Brain microvascular endothelial cell (primary cell): ENCODE data around the gene PANK2.

Experiments
- DNase-seq: peaks from one replicate; pipeline ENCODE4 v3.0.0-alpha.2; 2020
- H3K27ac ChIP-seq: fragments of 250-450 bp; sonication (Bioruptor Pico); 2 replicates; pipeline ENCODE4 v1.5.1; 2020; ENCODE audit warnings: mild to moderate bottlenecking, moderate library complexity
- H3K27me3 ChIP-seq: fragments of 250-450 bp; sonication (Bioruptor Pico); replicated peaks from 2 replicates; pipeline ENCODE4 v1.5.1; 2020; ENCODE audit warnings: mild to moderate bottlenecking
- H3K36me3 ChIP-seq: fragments of 250-450 bp; sonication (Bioruptor Pico); replicated peaks from 2 replicates; pipeline ENCODE4 v1.5.1; 2020; ENCODE audit warnings: mild to moderate bottlenecking
- H3K4me3 ChIP-seq: 2 replicates; pipeline ENCODE4 v1.5.1; 2011; ENCODE audit warnings: low read depth, mild to moderate bottlenecking, control low read depth, low read length, moderate library complexity
- CTCF ChIP-seq: IDR thresholded peaks from 2 replicates; pipeline ENCODE4 v1.5.1; 2011; ENCODE audit warnings: low read depth, mild to moderate bottlenecking, moderate library complexity, low read length, control low read depth, inconsistent platforms; ENCODE audit errors: missing control alignments
- in situ Hi-C: cut with HindIII; loops from 2 replicates; pipeline ENCODE4 v1.10.0; 2017; ENCODE audit warnings: low sequenced_read_pairs, low pct_ligation_motif_present

The PANK2 gene

DNA sequence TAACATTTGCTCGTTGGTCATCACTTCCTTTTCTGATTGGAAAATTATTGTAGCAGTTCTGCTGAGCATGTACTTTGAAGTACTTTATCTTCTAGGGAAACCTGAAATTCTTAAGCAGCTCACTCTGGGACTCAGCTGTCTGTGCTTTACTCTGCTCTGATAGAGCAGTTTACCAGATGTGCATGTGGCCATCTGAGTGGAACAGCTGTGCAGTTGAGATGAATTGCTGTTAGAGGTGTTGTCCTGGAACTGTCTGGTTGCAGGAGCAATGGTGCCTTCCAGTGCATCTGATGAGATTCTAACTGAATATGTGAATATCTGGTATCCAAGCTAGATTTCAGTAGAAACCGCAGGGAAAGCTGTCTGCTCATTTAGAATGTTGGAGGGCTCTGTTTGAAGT is 27.2 kb downstream of the PANK2 start:
- DNase-seq: no peak
- Histone ChIP-seq H3K27ac (no peak overlapping the region), H3K4me3 (no peak overlapping the region), H3K27me3 (no peaks in the 10 kb centered on the region), H3K36me3 (peaks cover 48% of the 10 kb centered on the region)
- in situ Hi-C loops: loop anchor here (25.0 kb wide), 1 partner anchor 171 kb away; no protein-coding TSS in a partner anchor
- no peak for TF ChIP-seq CTCF

- no peak for TF ChIP-seq CTCF
- no peak for DNase-seq
- in situ Hi-C loops: loop anchor here (25.0 kb wide), 1 partner anchor 168 kb away; no protein-coding TSS in a partner anchor
- H3K4me3 ChIP-seq: no peak overlapping the region
- peaks cover 51% of the 10 kb centered on the region for H3K36me3 ChIP-seq
- H3K27me3 ChIP-seq: no peaks in the 10 kb centered on the region
- no peak overlapping the region for H3K27ac ChIP-seq
Measured at GRCh38 chr20:3919352-3919751, 30.2 kb downstream of the PANK2 start.

- peaks cover 63% of the 10 kb centered on the region for H3K36me3 ChIP-seq
- no peak overlapping the region for H3K27ac ChIP-seq
- in situ Hi-C loops: loop anchor here (25.0 kb wide), 1 partner anchor 165 kb away; no protein-coding TSS in a partner anchor
- no peak overlapping the region for H3K4me3 ChIP-seq
- no peak for TF ChIP-seq CTCF
- DNase-seq: no peak
- H3K27me3 ChIP-seq: no peaks in the 10 kb centered on the region
Measured at GRCh38 chr20:3922223-3922982, 33.2 kb downstream of the PANK2 start.

DNA sequence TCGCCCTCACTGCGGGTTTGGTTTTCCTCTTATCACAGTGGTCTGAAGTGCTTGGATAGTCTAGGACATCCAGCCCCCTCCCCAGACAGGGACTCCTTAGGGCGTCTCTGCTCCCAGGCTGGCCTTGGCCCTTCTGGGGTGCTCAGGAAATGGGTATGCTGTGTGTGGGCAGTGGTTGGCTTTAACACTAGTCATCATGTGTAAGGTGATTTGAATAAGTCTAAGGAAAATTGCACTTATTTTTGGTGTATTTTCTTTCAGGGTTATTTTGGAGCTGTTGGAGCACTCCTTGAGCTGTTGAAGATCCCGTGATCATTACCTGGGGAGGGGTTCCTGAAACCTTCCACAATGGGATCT is 33.8 kb downstream of the PANK2 start:
- in situ Hi-C loops: loop anchor here (25.0 kb wide), 1 partner anchor 164 kb away; no protein-coding TSS in a partner anchor
- no peak overlapping the region for H3K4me3 ChIP-seq
- TF ChIP-seq CTCF: no peak
- H3K36me3 ChIP-seq: peaks cover 61% of the 10 kb centered on the region
- H3K27me3 ChIP-seq: no peaks in the 10 kb centered on the region
- no peak for DNase-seq
- H3K27ac ChIP-seq: no peak overlapping the region

GRCh38 chr20:3923818-3924217 is 34.6 kb downstream of the PANK2 start:
- Histone ChIP-seq H3K27ac (no peak overlapping the region), H3K4me3 (no peak overlapping the region), H3K27me3 (no peaks in the 10 kb centered on the region), H3K36me3 (peaks cover 55% of the 10 kb centered on the region)
- in situ Hi-C loops: loop anchor here (25.0 kb wide), 1 partner anchor 163 kb away; no protein-coding TSS in a partner anchor
- no peak for TF ChIP-seq CTCF
- peak; percentile 40 for DNase-seq
